ENCODE data around the gene UST. TPM values are rescaled to one million over a fixed set of nuclear protein-coding genes. Genes with fewer than 3 reads are reported as not detected.

Gene UST
- total and polyA plus RNA-seq, 4 donors, result 0.24 to 2.7 (median 0.87) TPM

DNA sequence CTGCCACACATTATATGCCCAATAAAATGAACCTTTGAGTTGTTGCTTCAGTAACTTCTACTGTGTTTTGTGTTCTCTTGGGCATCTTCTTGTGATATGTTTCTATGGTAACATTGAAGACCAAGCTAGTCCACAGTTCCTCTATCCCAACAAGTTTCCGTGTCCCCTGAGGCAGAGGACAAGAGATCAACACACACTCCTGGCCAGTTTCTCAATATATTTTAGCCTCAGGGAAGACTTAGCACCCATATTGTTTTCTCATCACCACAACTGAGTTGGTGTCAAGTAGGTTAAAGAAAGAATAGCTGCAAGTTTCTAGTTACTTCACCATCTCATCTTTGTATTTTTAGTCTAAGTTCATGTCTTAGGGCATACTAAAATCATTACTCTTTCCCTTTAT lies 277.5 kb downstream of the UST start:
- peaks cover 0 to 4% (median 1%) of the 10 kb centered on the region in 4 donors for H3K4me1 ChIP-seq (ENCODE audit: control insufficient read depth in 4 of 4, insufficient read depth in 4 of 4, low read length in 3 of 4)
- WGBS, result 91% methylated on average over 1 of the region's 1 CpG
- H3K27me3 ChIP-seq (ENCODE audit: control insufficient read depth in 4 of 4, insufficient read depth in 4 of 4, low read length in 3 of 4), result no peaks in the 10 kb centered on the region
- H3K9ac ChIP-seq (ENCODE audit: low read depth in 1 of 2, low read length in 2 of 2), result no peak overlapping the region
- no peaks in the 10 kb centered on the region for H3K9me3 ChIP-seq (ENCODE audit: control insufficient read depth in 4 of 4, low read length in 3 of 4)
- DNase-seq (ENCODE audit: low spot score), result no peak
- no peak for TF ChIP-seq FOXA2 (IDR thresholded peaks at IDR 0.05)
- no peak for TF ChIP-seq JUND (IDR thresholded peaks at IDR 0.05)
- TF ChIP-seq, protein P1, sequence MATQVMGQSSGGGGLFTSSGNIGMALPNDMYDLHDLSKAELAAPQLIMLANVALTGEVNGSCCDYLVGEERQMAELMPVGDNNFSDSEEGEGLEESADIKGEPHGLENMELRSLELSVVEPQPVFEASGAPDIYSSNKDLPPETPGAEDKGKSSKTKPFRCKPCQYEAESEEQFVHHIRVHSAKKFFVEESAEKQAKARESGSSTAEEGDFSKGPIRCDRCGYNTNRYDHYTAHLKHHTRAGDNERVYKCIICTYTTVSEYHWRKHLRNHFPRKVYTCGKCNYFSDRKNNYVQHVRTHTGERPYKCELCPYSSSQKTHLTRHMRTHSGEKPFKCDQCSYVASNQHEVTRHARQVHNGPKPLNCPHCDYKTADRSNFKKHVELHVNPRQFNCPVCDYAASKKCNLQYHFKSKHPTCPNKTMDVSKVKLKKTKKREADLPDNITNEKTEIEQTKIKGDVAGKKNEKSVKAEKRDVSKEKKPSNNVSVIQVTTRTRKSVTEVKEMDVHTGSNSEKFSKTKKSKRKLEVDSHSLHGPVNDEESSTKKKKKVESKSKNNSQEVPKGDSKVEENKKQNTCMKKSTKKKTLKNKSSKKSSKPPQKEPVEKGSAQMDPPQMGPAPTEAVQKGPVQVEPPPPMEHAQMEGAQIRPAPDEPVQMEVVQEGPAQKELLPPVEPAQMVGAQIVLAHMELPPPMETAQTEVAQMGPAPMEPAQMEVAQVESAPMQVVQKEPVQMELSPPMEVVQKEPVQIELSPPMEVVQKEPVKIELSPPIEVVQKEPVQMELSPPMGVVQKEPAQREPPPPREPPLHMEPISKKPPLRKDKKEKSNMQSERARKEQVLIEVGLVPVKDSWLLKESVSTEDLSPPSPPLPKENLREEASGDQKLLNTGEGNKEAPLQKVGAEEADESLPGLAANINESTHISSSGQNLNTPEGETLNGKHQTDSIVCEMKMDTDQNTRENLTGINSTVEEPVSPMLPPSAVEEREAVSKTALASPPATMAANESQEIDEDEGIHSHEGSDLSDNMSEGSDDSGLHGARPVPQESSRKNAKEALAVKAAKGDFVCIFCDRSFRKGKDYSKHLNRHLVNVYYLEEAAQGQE (IDR thresholded peaks at IDR 0.05), result no peak
- TF ChIP-seq, protein P2, sequence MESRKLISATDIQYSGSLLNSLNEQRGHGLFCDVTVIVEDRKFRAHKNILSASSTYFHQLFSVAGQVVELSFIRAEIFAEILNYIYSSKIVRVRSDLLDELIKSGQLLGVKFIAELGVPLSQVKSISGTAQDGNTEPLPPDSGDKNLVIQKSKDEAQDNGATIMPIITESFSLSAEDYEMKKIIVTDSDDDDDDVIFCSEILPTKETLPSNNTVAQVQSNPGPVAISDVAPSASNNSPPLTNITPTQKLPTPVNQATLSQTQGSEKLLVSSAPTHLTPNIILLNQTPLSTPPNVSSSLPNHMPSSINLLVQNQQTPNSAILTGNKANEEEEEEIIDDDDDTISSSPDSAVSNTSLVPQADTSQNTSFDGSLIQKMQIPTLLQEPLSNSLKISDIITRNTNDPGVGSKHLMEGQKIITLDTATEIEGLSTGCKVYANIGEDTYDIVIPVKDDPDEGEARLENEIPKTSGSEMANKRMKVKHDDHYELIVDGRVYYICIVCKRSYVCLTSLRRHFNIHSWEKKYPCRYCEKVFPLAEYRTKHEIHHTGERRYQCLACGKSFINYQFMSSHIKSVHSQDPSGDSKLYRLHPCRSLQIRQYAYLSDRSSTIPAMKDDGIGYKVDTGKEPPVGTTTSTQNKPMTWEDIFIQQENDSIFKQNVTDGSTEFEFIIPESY (IDR thresholded peaks at IDR 0.05), result no peak
- TF ChIP-seq, protein P3, sequence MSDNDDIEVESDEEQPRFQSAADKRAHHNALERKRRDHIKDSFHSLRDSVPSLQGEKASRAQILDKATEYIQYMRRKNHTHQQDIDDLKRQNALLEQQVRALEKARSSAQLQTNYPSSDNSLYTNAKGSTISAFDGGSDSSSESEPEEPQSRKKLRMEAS (IDR thresholded peaks at IDR 0.05), result no peak
- H3K27ac ChIP-seq (ENCODE audit: low read depth in 1 of 2, low read length in 2 of 2), result no peak overlapping the region
- H3K36me3 ChIP-seq (ENCODE audit: control insufficient read depth in 4 of 4, insufficient read depth in 3 of 4, low read depth in 1 of 4, low read length in 3 of 4), result no peaks in the 10 kb centered on the region
- H3K4me3 ChIP-seq (ENCODE audit: low read depth in 1 of 3, low read length in 3 of 3), result no peak overlapping the region

DNA sequence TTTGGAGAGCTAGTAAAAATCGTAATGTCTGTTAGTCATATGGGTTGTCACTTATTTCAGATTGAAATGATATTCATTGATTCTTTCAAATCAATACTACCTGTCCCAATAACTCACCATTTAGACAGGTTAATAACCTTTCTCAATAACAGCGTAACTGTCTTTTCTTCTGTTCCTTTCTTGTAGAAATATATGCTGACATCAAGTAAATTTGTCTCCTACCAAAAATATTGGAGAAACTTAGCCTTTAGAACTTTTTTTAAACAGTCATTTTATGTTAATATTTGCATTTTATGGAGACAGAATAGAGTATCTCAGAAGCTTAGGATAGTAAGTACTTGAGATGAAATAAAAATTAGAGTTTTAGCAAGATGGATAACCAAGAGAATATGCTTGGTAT lies 278.2 kb downstream of the UST start:
- WGBS, result 93% methylated on average over 2 of the region's 2 CpGs
- Histone ChIP-seq H3K27ac (ENCODE audit: low read depth in 1 of 2, low read length in 2 of 2) (no peak overlapping the region), H3K4me1 (ENCODE audit: control insufficient read depth in 4 of 4, insufficient read depth in 4 of 4, low read length in 3 of 4) (peaks cover 0 to 4% (median 1%) of the 10 kb centered on the region in 4 donors), H3K27me3 (ENCODE audit: control insufficient read depth in 4 of 4, insufficient read depth in 4 of 4, low read length in 3 of 4) (no peaks in the 10 kb centered on the region), H3K4me3 (ENCODE audit: low read depth in 1 of 3, low read length in 3 of 3) (no peak overlapping the region), H3K9me3 (ENCODE audit: control insufficient read depth in 4 of 4, low read length in 3 of 4) (no peaks in the 10 kb centered on the region), H3K36me3 (ENCODE audit: control insufficient read depth in 4 of 4, insufficient read depth in 3 of 4, low read depth in 1 of 4, low read length in 3 of 4) (no peaks in the 10 kb centered on the region), H3K9ac (ENCODE audit: low read depth in 1 of 2, low read length in 2 of 2) (no peak overlapping the region)
- TF ChIP-seq HNF4G (IDR thresholded peaks at IDR 0.05) (no peak), EGR1 (IDR thresholded peaks at IDR 0.05; ENCODE audit: low read depth in 2 of 2) (no peak), FOXA2 (IDR thresholded peaks at IDR 0.05) (no peak), SP1 (IDR thresholded peaks at IDR 0.05) (no peak), YY1 (IDR thresholded peaks at IDR 0.05) (no peak), HNF4A (conservative IDR thresholded peaks at IDR 0.05) (no peak)
- DNase-seq (ENCODE audit: low spot score), result no peak

DNA sequence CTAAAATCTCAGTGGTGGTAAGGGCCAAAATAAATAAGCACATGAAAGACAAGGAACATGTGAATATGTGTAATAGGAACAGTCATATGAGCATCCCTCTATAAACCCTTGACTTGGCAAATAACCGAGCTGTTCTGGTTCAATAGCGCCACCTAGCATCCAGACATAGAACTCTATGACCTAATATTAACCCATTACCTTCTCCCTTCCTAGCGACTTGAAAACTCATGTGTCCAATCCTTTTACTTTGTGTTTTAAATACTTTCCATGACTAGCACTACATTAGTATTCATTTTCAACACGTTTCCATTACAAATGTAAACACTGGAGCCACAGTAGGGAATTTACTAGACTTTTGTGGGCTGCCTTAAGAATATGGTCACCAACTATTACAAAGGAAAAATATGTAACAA lies 279.7 kb downstream of the UST start:
- Histone ChIP-seq H3K4me3 (ENCODE audit: low read depth in 1 of 3, low read length in 3 of 3) (no peak overlapping the region), H3K9ac (ENCODE audit: low read depth in 1 of 2, low read length in 2 of 2) (no peak overlapping the region), H3K36me3 (ENCODE audit: control insufficient read depth in 4 of 4, insufficient read depth in 3 of 4, low read depth in 1 of 4, low read length in 3 of 4) (no peaks in the 10 kb centered on the region), H3K27ac (ENCODE audit: low read depth in 1 of 2, low read length in 2 of 2) (no peak overlapping the region), H3K9me3 (ENCODE audit: control insufficient read depth in 4 of 4, low read length in 3 of 4) (no peaks in the 10 kb centered on the region), H3K27me3 (ENCODE audit: control insufficient read depth in 4 of 4, insufficient read depth in 4 of 4, low read length in 3 of 4) (no peaks in the 10 kb centered on the region), H3K4me1 (ENCODE audit: control insufficient read depth in 4 of 4, insufficient read depth in 4 of 4, low read length in 3 of 4) (peaks cover 0 to 7% (median 1%) of the 10 kb centered on the region in 4 donors)
- TF ChIP-seq RAD21 (IDR thresholded peaks at IDR 0.05), result peak; percentile 41 to 47
- no peak for TF ChIP-seq YY1 (IDR thresholded peaks at IDR 0.05)
- WGBS, result 58% methylated on average over 4 of the region's 4 CpGs
- no peak for DNase-seq (ENCODE audit: low spot score)
